ENCODE measurements around the gene C10orf67.

- TF ChIP-seq CTCF (IDR thresholded peaks at IDR 0.05), result no peak
- no peak for TF ChIP-seq POLR2A (IDR thresholded peaks at IDR 0.05; ENCODE audit: low read depth)
- TF ChIP-seq EP300 (IDR thresholded peaks at IDR 0.05), result no peak
Observed at GRCh38 chr10:23367896-23368595, 23.4 kb upstream of the C10orf67 start.
